WTC11 (cell line): ENCODE data around the gene NES. TPM values are rescaled to one million over a fixed set of nuclear protein-coding genes. Genes with fewer than 3 reads are reported as not detected.

Experiments
- ATAC-seq: fragments of 200-7000 bp; cut with Tn5 transposase; 2 replicates; pipeline ENCODE4 v1.10.0; 2021; ENCODE audit warnings: mild to moderate bottlenecking, moderate library complexity
- CTCF ChIA-PET: fragments of 300-600 bp; sonication (Branson Sonifier 250); formaldehyde crosslinking; loops from one replicate; lab custom pipeline; 2021; ENCODE audit warnings: antibody characterized with exemption; lab: Charles Lee
- POLR2A ChIA-PET: fragments of 350-600 bp; sonication (Branson Sonifier 250); formaldehyde crosslinking; loops from one replicate; lab custom pipeline; 2021; ENCODE audit warnings: antibody characterized with exemption; lab: Charles Lee
- DNase-seq: peaks from one replicate; pipeline ENCODE4 v3.0.0; 2021; ENCODE audit warnings: low spot score
- H3K27ac Mint-ChIP-seq: 2 replicates; pipeline ENCODE4 v1.8.0; 2021; ENCODE audit warnings: mixed read lengths
- H3K27me3 Mint-ChIP-seq: 2 replicates; pipeline ENCODE4 v1.8.0; 2021; ENCODE audit warnings: low read depth, mild to moderate bottlenecking, moderate library complexity, mixed read lengths
- H3K36me3 Mint-ChIP-seq: 2 replicates; pipeline ENCODE4 v1.8.0; 2021; ENCODE audit warnings: mixed read lengths
- H3K4me1 Mint-ChIP-seq: 2 replicates; pipeline ENCODE4 v1.8.0; 2022; ENCODE audit warnings: mixed read lengths
- H3K4me3 Mint-ChIP-seq: 2 replicates; pipeline ENCODE4 v1.8.0; 2021; ENCODE audit warnings: mild to moderate bottlenecking, moderate library complexity, mixed read lengths
- H3K9me3 Mint-ChIP-seq: 2 replicates; pipeline ENCODE4 v1.8.0; 2021; ENCODE audit warnings: mixed read lengths
- AR ChIP-seq: fragments of 250-450 bp; sonication (Bioruptor Pico); IDR thresholded peaks from 2 replicates; pipeline ENCODE4 v1.9.0; 2021; ENCODE audit warnings: mild to moderate bottlenecking
- ATF1 ChIP-seq: sonication (generic); formaldehyde crosslinking; IDR thresholded peaks from 2 replicates; pipeline ENCODE4 v1.8.1; 2023; ENCODE audit warnings: mild to moderate bottlenecking, moderate library complexity, missing genetic modification reagents
- ATF2 ChIP-seq: sonication (generic); formaldehyde crosslinking; IDR thresholded peaks from 2 replicates; pipeline ENCODE4 v1.8.1; 2022; ENCODE audit warnings: low read depth, missing genetic modification reagents, borderline replicate concordance
- CBFB ChIP-seq: sonication (generic); formaldehyde crosslinking; IDR thresholded peaks from 2 replicates; pipeline ENCODE4 v1.8.1; 2022; ENCODE audit warnings: mild to moderate bottlenecking, low read depth, missing genetic modification reagents
- CREM ChIP-seq: sonication (generic); formaldehyde crosslinking; IDR thresholded peaks from 2 replicates; pipeline ENCODE4 v1.8.1; 2022; ENCODE audit warnings: mild to moderate bottlenecking, missing genetic modification reagents, moderate library complexity
- E2F5 ChIP-seq: sonication (generic); formaldehyde crosslinking; IDR thresholded peaks from 2 replicates; pipeline ENCODE4 v1.8.1; 2022; ENCODE audit warnings: mild to moderate bottlenecking, moderate library complexity, missing genetic modification reagents
- ERG ChIP-seq: fragments of 250-450 bp; sonication (Bioruptor Pico); IDR thresholded peaks from 2 replicates; pipeline ENCODE4 v1.8.0; 2021; ENCODE audit warnings: mild to moderate bottlenecking
- FOXP1 ChIP-seq: sonication (generic); formaldehyde crosslinking; IDR thresholded peaks from 2 replicates; pipeline ENCODE4 v1.8.0; 2022; ENCODE audit warnings: missing genetic modification reagents, mild to moderate bottlenecking, moderate library complexity, borderline replicate concordance
- MAX ChIP-seq: sonication (generic); formaldehyde crosslinking; IDR thresholded peaks from 2 replicates; pipeline ENCODE4 v1.8.0; 2022; ENCODE audit warnings: mild to moderate bottlenecking, missing genetic modification reagents
- NFE2L1 ChIP-seq: sonication (generic); formaldehyde crosslinking; IDR thresholded peaks from 2 replicates; pipeline ENCODE4 v1.8.1; 2023; ENCODE audit warnings: missing genetic modification reagents
- PRDM15 ChIP-seq: sonication (generic); formaldehyde crosslinking; IDR thresholded peaks from 2 replicates; pipeline ENCODE4 v1.8.0; 2022; ENCODE audit warnings: missing genetic modification reagents
- SOX15 ChIP-seq: fragments of 250-450 bp; sonication (Bioruptor Pico); IDR thresholded peaks from 2 replicates; pipeline ENCODE4 v1.9.0; 2021; ENCODE audit warnings: mild to moderate bottlenecking
- SP1 ChIP-seq: sonication (generic); formaldehyde crosslinking; conservative IDR thresholded peaks from 2 replicates; pipeline ENCODE4 v1.8.1; 2022; ENCODE audit warnings: missing genetic modification reagents
- TEAD1 ChIP-seq: sonication (generic); formaldehyde crosslinking; IDR thresholded peaks from 2 replicates; pipeline ENCODE4 v1.8.0; 2022; ENCODE audit warnings: mild to moderate bottlenecking, missing genetic modification reagents
- USF1 ChIP-seq: sonication (generic); formaldehyde crosslinking; IDR thresholded peaks from 2 replicates; pipeline ENCODE4 v1.8.0; 2022; ENCODE audit warnings: mild to moderate bottlenecking, missing genetic modification reagents
- USF2 ChIP-seq: sonication (generic); formaldehyde crosslinking; IDR thresholded peaks from 2 replicates; pipeline ENCODE4 v1.8.1; 2023; ENCODE audit warnings: mild to moderate bottlenecking, missing genetic modification reagents, moderate library complexity
- ZBTB43 ChIP-seq: sonication (generic); formaldehyde crosslinking; IDR thresholded peaks from 2 replicates; pipeline ENCODE4 v1.8.1; 2023; ENCODE audit warnings: mild to moderate bottlenecking, missing genetic modification reagents
- ZMAT4 ChIP-seq: fragments of 250-450 bp; sonication (Bioruptor Pico); IDR thresholded peaks from 2 replicates; pipeline ENCODE4 v1.9.0; 2021; ENCODE audit warnings: mild to moderate bottlenecking
- ZNF512 ChIP-seq: sonication (generic); formaldehyde crosslinking; IDR thresholded peaks from 2 replicates; pipeline ENCODE4 v1.8.1; 2022; ENCODE audit warnings: missing genetic modification reagents, borderline replicate concordance
- total RNA-seq: library from RNA; stranded (reverse); gene quantifications from 3 replicates; pipeline ENCODE4 v1.2.3, GENCODE V29; 2021

NES gene
- total RNA-seq, 1 experiment from 2014 or later, result 127 TPM

GRCh38 chr1:156721131-156721530, 43.9 kb upstream of the NES start (continued):
- TF ChIP-seq CBFB (CRISPR knock-in tag), result no peak
- no peak for TF ChIP-seq FOXP1 (CRISPR knock-in tag)
- TF ChIP-seq NFE2L1, result no peak
- no peak for TF ChIP-seq MAX
- no peak for TF ChIP-seq CREM (CRISPR knock-in tag)
- no peak for TF ChIP-seq AR
- no peak for TF ChIP-seq ATF2 (CRISPR knock-in tag)
- TF ChIP-seq E2F5 (CRISPR knock-in tag), result no peak
- TF ChIP-seq, all 79 proteins: peak for 0

- Mint-ChIP-seq H3K27ac (0 out of 2 replicates have a peak overlapping the region, but pooled peaks have one; percentile 53), H3K4me3 (no peak overlapping the region), H3K36me3 (peaks cover 15% of the 10 kb centered on the region), H3K9me3 (no peaks in the 10 kb centered on the region), H3K4me1 (peaks cover 13% of the 10 kb centered on the region), H3K27me3 (no peaks in the 10 kb centered on the region; the same call in 1 of the 2 replicates)
- CTCF ChIA-PET, result interaction anchor here (0.5 to 25.2 kb wide), 5 partner anchors 9 to 215 kb away, joined by 3 to 1553 read pairs (median 4); partner anchors contain the start of genes ISG20L2 and METTL25B
- DNase-seq (no peak), ATAC-seq (peak; percentile 37; the same call in 1 of the 2 replicates)
- POLR2A ChIA-PET, result no interaction called here
- no peak for TF ChIP-seq ERG (CRISPR knock-in tag)
- TF ChIP-seq PRDM15 (CRISPR knock-in tag), result no peak
- TF ChIP-seq ZNF512, result no peak
- TF ChIP-seq ZMAT4 (CRISPR knock-in tag), result no peak
- TF ChIP-seq ATF1 (CRISPR knock-in tag), result no peak
- TF ChIP-seq TEAD1 (CRISPR knock-in tag), result no peak
- TF ChIP-seq ZBTB43 (CRISPR knock-in tag), result no peak
- TF ChIP-seq SOX15 (CRISPR knock-in tag), result no peak
- TF ChIP-seq USF2 (CRISPR knock-in tag), result no peak
- TF ChIP-seq USF1 (CRISPR knock-in tag), result no peak
- TF ChIP-seq SP1 (CRISPR knock-in tag), result no peak
Observed at GRCh38 chr1:156717351-156717750, 40.1 kb upstream of the NES start.
